IMR-90 (cell line): Measurements from ENCODE around the gene OTUD7B.

ENCODE experiments used
- CTCF ChIP-seq: conservative IDR thresholded peaks from 2 replicates; pipeline ENCODE4 v1.5.1; 2012; ENCODE audit warnings: mild to moderate bottlenecking, low read depth, low read length, improper control_type of control experiment
- NFE2L2 ChIP-seq: fragments of 150-350 bp; IDR thresholded peaks from 2 replicates; pipeline ENCODE4 v1.6.1; 2016; ENCODE audit warnings: low read depth, mild to moderate bottlenecking, low read length
- RAD21 ChIP-seq: IDR thresholded peaks from 2 replicates; pipeline ENCODE4 v1.6.1; 2012; ENCODE audit warnings: low read length, improper control_type of control experiment
- RFX5 ChIP-seq: IDR thresholded peaks from 2 replicates; pipeline ENCODE4 v1.8.0; 2012; ENCODE audit warnings: low read depth, mild to moderate bottlenecking, low read length, moderate library complexity

GRCh38 chr1:149936992-149937705 is 73.4 kb downstream of the OTUD7B start:
- TF ChIP-seq CTCF (peak; percentile 24; the same call in 1 of the 2 replicates), RAD21 (no peak), NFE2L2 (no peak), RFX5 (no peak)
